Measurements from ENCODE around the gene GSN. TPM values are rescaled to one million over a fixed set of nuclear protein-coding genes. Genes with fewer than 3 reads are reported as not detected.

Gene GSN
- total and polyA plus RNA-seq, 9 of the 15 experiments (the other 6 are each of a cell fraction or from before 2014, with no cell fraction given), result 0.39 to 16.6 (median 8.2) TPM

- no peaks in the 10 kb centered on the region for H4K20me1 ChIP-seq (replicated peaks; ENCODE audit: control insufficient read depth, insufficient read depth, low read length)
- FAIRE-seq (peak; percentile 37), ATAC-seq (no peak; the same call in 2 of the 3 replicates), DNase-seq (ENCODE audit: extremely low read depth in 1 of 4, low spot score in 3 of 4) (peak in 1 of 4 experiments; percentile 11)
- no peaks in the 10 kb centered on the region for H3K9me1 ChIP-seq (ENCODE audit: control insufficient read depth, insufficient read depth, low read length)
- no peak overlapping the region for H3K27ac ChIP-seq (ENCODE audit: extremely low read depth, low read depth, low read length)
- POLR2A ChIA-PET, result no interaction called here
- WGBS (ENCODE audit: insufficient coverage, low coverage, missing lambda C conversion rate), result 7% methylated on average over 5 of the region's 5 CpGs
- no peak overlapping the region for H3K4me2 ChIP-seq (ENCODE audit: insufficient read depth, low read length)
- H3K36me3 ChIP-seq (ENCODE audit: control insufficient read depth, insufficient read depth, low read length), result no peaks in the 10 kb centered on the region
- peaks cover 0 to 15% of the 10 kb centered on the region in 2 experiments; a peak in 3 of 5 replicates for H3K4me1 ChIP-seq (replicated peaks in 1 of 2; ENCODE audit: control insufficient read depth in 2 of 2, insufficient read depth in 2 of 2, low read length in 2 of 2)
- no peak overlapping the region for H3K9ac ChIP-seq (ENCODE audit: insufficient read depth in 1 of 2, low read depth in 2 of 2, low read length in 2 of 2)
- H3K9me3 ChIP-seq (replicated peaks; ENCODE audit: control insufficient read depth, insufficient read depth, low read depth, low read length), result no peaks in the 10 kb centered on the region
- no peak overlapping the region for H3K4me3 ChIP-seq
- in situ Hi-C loops (cut with MboI) (no loop called here), intact Hi-C loops (cut with micrococcal nuclease) (loop anchor here (5.0 kb wide), 1 partner anchor 42 kb away; the partner anchor contains the start of gene GSN)
- no TSS peak for BruUV-seq (replicated peaks)
- no peak overlapping the region for H2AFZ ChIP-seq (ENCODE audit: low read depth, low read length)
- CTCF ChIA-PET (ENCODE audit: low intra/inter-chr PET ratio), result no interaction called here
- no peaks in the 10 kb centered on the region for H3K79me2 ChIP-seq (ENCODE audit: control insufficient read depth, insufficient read depth, low read length)
- H3K27me3 ChIP-seq (ENCODE audit: control insufficient read depth in 2 of 2, insufficient read depth in 2 of 2, low read length in 2 of 2), result no peaks in the 10 kb centered on the region
- TF ChIP-seq HIVEP1 (CRISPR knock-in tag; IDR thresholded peaks at IDR 0.05) (no peak), PKNOX1 (IDR thresholded peaks at IDR 0.05) (peak; percentile 35; the same call in 1 of the 2 replicates), ZNF586 (CRISPR knock-in tag; conservative IDR thresholded peaks at IDR 0.05) (no peak), PBX2 (CRISPR knock-in tag; IDR thresholded peaks at IDR 0.05; ENCODE audit: low read depth) (no peak), PBX2 (tag; conservative IDR thresholded peaks at IDR 0.05; ENCODE audit: low read depth) (peak; percentile 72), CHD4 (IDR thresholded peaks at IDR 0.05; ENCODE audit: insufficient read depth, insufficient replicate concordance, low read depth, low read length, poor library complexity, severe bottlenecking) (no peak), JUNB (CRISPR knock-in tag; conservative IDR thresholded peaks at IDR 0.05) (no peak), ZBTB34 (CRISPR knock-in tag; IDR thresholded peaks at IDR 0.05) (no peak), CCAR2 (IDR thresholded peaks at IDR 0.05; ENCODE audit: low read depth, low read length) (no peak), TCF7L2 (IDR thresholded peaks at IDR 0.05; ENCODE audit: low read depth, low read length) (no peak), E2F3 (CRISPR knock-in tag; IDR thresholded peaks at IDR 0.05) (no peak), HOMEZ (CRISPR knock-in tag; IDR thresholded peaks at IDR 0.05) (no peak)
These were observed 42.7 kb upstream of the GSN start for GRCh38 chr9:121225240-121225639.

Measured in K562 (cell line).